ENCODE data around the gene INPP5D. TPM values are rescaled to one million over a fixed set of nuclear protein-coding genes. Genes with fewer than 3 reads are reported as not detected.

The INPP5D gene
- total RNA-seq, 1 experiment from 2014 or later: 5.1 TPM

- in situ Hi-C loops (cut with HindIII; ENCODE audit: low sequenced_read_pairs): no loop called here
These were observed 5.9 kb downstream of the INPP5D start for GRCh38 chr2:233065954-233066470.

GRCh38 chr2:233068762-233069418, 8.7 kb downstream of the INPP5D start:
- no peak for DNase-seq (ENCODE audit: low spot score)
- in situ Hi-C loops (cut with HindIII; ENCODE audit: low sequenced_read_pairs): no loop called here

More at GRCh38 chr2:233065954-233066470, 5.9 kb downstream of the INPP5D start:
- DNase-seq (ENCODE audit: low spot score): no peak

- no peak for DNase-seq (ENCODE audit: low spot score)
- in situ Hi-C loops (cut with HindIII; ENCODE audit: low sequenced_read_pairs): no loop called here
These were observed 12.7 kb downstream of the INPP5D start for GRCh38 chr2:233072838-233073237.

GRCh38 chr2:233074106-233074505, 14.0 kb downstream of the INPP5D start:
- in situ Hi-C loops (cut with HindIII; ENCODE audit: low sequenced_read_pairs): no loop called here
- no peak for DNase-seq (ENCODE audit: low spot score)

GRCh38 chr2:233075141-233075965, 15.2 kb downstream of the INPP5D start:
- in situ Hi-C loops (cut with HindIII; ENCODE audit: low sequenced_read_pairs): no loop called here
- DNase-seq (ENCODE audit: low spot score): no peak

GRCh38 chr2:233075966-233076339, 15.8 kb downstream of the INPP5D start:
- in situ Hi-C loops (cut with HindIII; ENCODE audit: low sequenced_read_pairs): no loop called here
- DNase-seq (ENCODE audit: low spot score): no peak

GRCh38 chr2:233076749-233077148, 16.6 kb downstream of the INPP5D start:
- in situ Hi-C loops (cut with HindIII; ENCODE audit: low sequenced_read_pairs): no loop called here
- no peak for DNase-seq (ENCODE audit: low spot score)

GRCh38 chr2:233079473-233079877, 19.3 kb downstream of the INPP5D start:
- DNase-seq (ENCODE audit: low spot score): no peak
- in situ Hi-C loops (cut with HindIII; ENCODE audit: low sequenced_read_pairs): no loop called here

GRCh38 chr2:233079953-233080835, 20.1 kb downstream of the INPP5D start:
- no peak for DNase-seq (ENCODE audit: low spot score)
- in situ Hi-C loops (cut with HindIII; ENCODE audit: low sequenced_read_pairs): loop anchor here (10.0 kb wide), 1 partner anchor 105 kb away; no protein-coding TSS in a partner anchor

- in situ Hi-C loops (cut with HindIII; ENCODE audit: low sequenced_read_pairs): loop anchor here (10.0 kb wide), 1 partner anchor 106 kb away; no protein-coding TSS in a partner anchor
- DNase-seq (ENCODE audit: low spot score): no peak
These were observed 20.7 kb downstream of the INPP5D start for GRCh38 chr2:233080836-233081229.

- in situ Hi-C loops (cut with HindIII; ENCODE audit: low sequenced_read_pairs): loop anchor here (10.0 kb wide), 1 partner anchor 106 kb away; no protein-coding TSS in a partner anchor
- DNase-seq (ENCODE audit: low spot score): no peak
These were observed 21.1 kb downstream of the INPP5D start for GRCh38 chr2:233081232-233081730.

- in situ Hi-C loops (cut with HindIII; ENCODE audit: low sequenced_read_pairs): loop anchor here (10.0 kb wide), 1 partner anchor 107 kb away; no protein-coding TSS in a partner anchor
These were observed 21.6 kb downstream of the INPP5D start for GRCh38 chr2:233081731-233082221.

GRCh38 chr2:233082222-233082930, 22.2 kb downstream of the INPP5D start:
- in situ Hi-C loops (cut with HindIII; ENCODE audit: low sequenced_read_pairs): loop anchor here (10.0 kb wide), 1 partner anchor 108 kb away; no protein-coding TSS in a partner anchor
- no peak for DNase-seq (ENCODE audit: low spot score)

More at GRCh38 chr2:233081731-233082221, 21.6 kb downstream of the INPP5D start:
- DNase-seq (ENCODE audit: low spot score): no peak

- in situ Hi-C loops (cut with HindIII; ENCODE audit: low sequenced_read_pairs): loop anchor here (10.0 kb wide), 1 partner anchor 108 kb away; no protein-coding TSS in a partner anchor
- DNase-seq (ENCODE audit: low spot score): no peak
These were observed 23.0 kb downstream of the INPP5D start for GRCh38 chr2:233082931-233083755.

GRCh38 chr2:233083782-233084181, 23.6 kb downstream of the INPP5D start:
- in situ Hi-C loops (cut with HindIII; ENCODE audit: low sequenced_read_pairs): loop anchor here (10.0 kb wide), 1 partner anchor 109 kb away; no protein-coding TSS in a partner anchor
- no peak for DNase-seq (ENCODE audit: low spot score)

GRCh38 chr2:233084488-233084887, 24.3 kb downstream of the INPP5D start:
- in situ Hi-C loops (cut with HindIII; ENCODE audit: low sequenced_read_pairs): loop anchor here (10.0 kb wide), 1 partner anchor 110 kb away; no protein-coding TSS in a partner anchor
- DNase-seq (ENCODE audit: low spot score): no peak
